Activated CD8-positive, alpha-beta memory T cell treated with anti-CD3 and anti-CD28 coated beads, Interleukin-2, amount 50 U/mL, for 48 hours (primary cell): ENCODE measurements around the gene CROCC.

ENCODE experiments used
- DNase-seq: peaks from one replicate; pipeline ENCODE4 v3.0.0-alpha.2; 2020

Gene CROCC

DNA sequence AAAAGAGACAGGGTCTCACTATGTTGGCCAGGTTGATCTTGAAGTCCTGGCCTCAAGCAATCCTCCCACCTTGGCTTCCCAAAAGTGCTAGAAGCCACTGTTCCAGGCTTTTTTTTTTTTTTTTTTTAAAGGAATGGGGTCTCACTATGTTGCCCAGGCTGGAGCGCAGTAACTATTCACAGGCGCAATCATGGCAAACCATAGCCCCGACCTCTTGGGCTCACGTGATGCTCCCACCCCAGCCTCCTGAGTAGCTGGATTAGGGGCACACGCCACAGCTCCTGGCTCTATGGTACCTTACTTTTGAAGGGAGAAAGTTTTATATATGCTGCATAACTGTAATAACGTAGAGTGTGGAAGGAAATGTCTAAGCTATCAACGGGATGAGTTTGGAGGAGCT is 95.7 kb downstream of the CROCC start:
- DNase-seq, result no peak

- DNase-seq, result no peak
These were observed 97.1 kb downstream of the CROCC start for GRCh38 chr1:17018849-17019248.

- no peak for DNase-seq
These were observed 98.8 kb downstream of the CROCC start for GRCh38 chr1:17020502-17020901.

GRCh38 chr1:17021896-17022295 is 100.2 kb downstream of the CROCC start:
- DNase-seq, result no peak
